OCI-LY1 (cell line): Measurements from ENCODE around the gene BMP6.

Experiments
- H2AFZ ChIP-seq: fragments of 200-600 bp; sonication (generic), shearing (Covaris generic); 2 replicates; pipeline ENCODE4 v1.6.0; 2014; ENCODE audit warnings: antibody characterized with exemption, mild to moderate bottlenecking, low read length
- H3F3A ChIP-seq: fragments of 200-600 bp; sonication (generic), shearing (Covaris generic); 2 replicates; pipeline ENCODE4 v1.6.0; 2014; ENCODE audit warnings: mild to moderate bottlenecking, antibody characterized with exemption, low read length, moderate library complexity; ENCODE audit not compliant: insufficient read depth
- H3K27ac ChIP-seq: fragments of 200-600 bp; sonication (generic); 2 replicates; pipeline ENCODE4 v1.5.1; 2014; ENCODE audit warnings: low read length, mixed run types, mild to moderate bottlenecking, low read depth; ENCODE audit not compliant: poor library complexity, severe bottlenecking
- H3K27me3 ChIP-seq: fragments of 200-600 bp; sonication (generic); 2 replicates; pipeline ENCODE4 v1.6.0; 2014; ENCODE audit warnings: antibody characterized with exemption, mild to moderate bottlenecking, low read length, moderate library complexity; ENCODE audit not compliant: insufficient read depth
- H3K36me3 ChIP-seq: fragments of 200-600 bp; sonication (generic); 2 replicates; pipeline ENCODE4 v1.6.1; 2014; ENCODE audit warnings: mild to moderate bottlenecking, antibody characterized with exemption, low read length, moderate library complexity, mixed read lengths; ENCODE audit not compliant: insufficient read depth
- H3K4me1 ChIP-seq: fragments of 200-600 bp; sonication (generic); 2 replicates; pipeline ENCODE4 v1.5.1; 2014; ENCODE audit warnings: mild to moderate bottlenecking, low read length, moderate library complexity; ENCODE audit not compliant: insufficient read depth, severe bottlenecking
- H3K4me2 ChIP-seq: fragments of 200-600 bp; sonication (generic), shearing (Covaris generic); 2 replicates; pipeline ENCODE4 v1.6.1; 2014; ENCODE audit warnings: low read length
- H3K4me3 ChIP-seq: fragments of 200-600 bp; sonication (generic); 2 replicates; pipeline ENCODE4 v1.5.1; 2014; ENCODE audit warnings: low read length, low read depth, mild to moderate bottlenecking, mixed read lengths; ENCODE audit not compliant: poor library complexity, severe bottlenecking
- H3K79me2 ChIP-seq: fragments of 200-600 bp; shearing (Covaris generic); 2 replicates; pipeline ENCODE4 v1.6.1; 2016; ENCODE audit warnings: mixed run types, low read length, mixed read lengths; ENCODE audit not compliant: insufficient read depth
- H3K9ac ChIP-seq: fragments of 200-600 bp; sonication (generic), shearing (Covaris generic); 2 replicates; pipeline ENCODE4 v1.6.1; 2014; ENCODE audit warnings: mild to moderate bottlenecking, low read length, mixed read lengths
- H3K9me2 ChIP-seq: fragments of 200-600 bp; sonication (generic), shearing (Covaris generic); 2 replicates; pipeline ENCODE4 v1.6.1; 2014; ENCODE audit warnings: low read depth, mild to moderate bottlenecking, low read length, mixed read lengths
- H3K9me3 ChIP-seq: fragments of 200-600 bp; shearing (Covaris generic); 2 replicates; pipeline ENCODE4 v1.6.1; 2014; ENCODE audit warnings: low read length, mixed read lengths
- H4K20me1 ChIP-seq: fragments of 200-600 bp; sonication (generic), shearing (Covaris generic); 2 replicates; pipeline ENCODE4 v1.6.0; 2016; ENCODE audit warnings: mild to moderate bottlenecking, low read length; ENCODE audit not compliant: insufficient read depth
- CTCF ChIP-seq: fragments of 200-600 bp; sonication (generic), shearing (Covaris generic); IDR thresholded peaks from 2 replicates; pipeline ENCODE4 v1.5.1; 2017; ENCODE audit warnings: mild to moderate bottlenecking, antibody characterized with exemption, low read length, moderate library complexity, mixed read lengths
- EZH2 ChIP-seq: fragments of 200-600 bp; sonication (generic), shearing (Covaris generic); IDR thresholded peaks from 2 replicates; pipeline ENCODE4 v1.8.0; 2017; ENCODE audit warnings: borderline replicate concordance, mixed run types, mild to moderate bottlenecking, antibody characterized with exemption, low read length, moderate library complexity, mixed read lengths

The BMP6 gene

GRCh38 chr6:7880718-7881107, 154.8 kb downstream of the BMP6 start:
- Histone ChIP-seq H3K9ac (no peak overlapping the region), H4K20me1 (no peaks in the 10 kb centered on the region), H3K79me2 (no peaks in the 10 kb centered on the region), H3K4me1 (no peaks in the 10 kb centered on the region), H3K27me3 (no peaks in the 10 kb centered on the region; the same call in 1 of the 2 replicates), H3K4me3 (no peak overlapping the region), H3K9me2 (no peaks in the 10 kb centered on the region), H3K36me3 (peaks cover 54% of the 10 kb centered on the region), H3K27ac (no peak overlapping the region), H3K4me2 (no peak overlapping the region), H3F3A (no peaks in the 10 kb centered on the region), H2AFZ (no peak overlapping the region), H3K9me3 (no peaks in the 10 kb centered on the region)
- TF ChIP-seq EZH2: no peak
- TF ChIP-seq CTCF: no peak

- no peak for TF ChIP-seq EZH2
- TF ChIP-seq CTCF: no peak
- no peaks in the 10 kb centered on the region for H3F3A ChIP-seq
- peaks cover 66% of the 10 kb centered on the region for H3K36me3 ChIP-seq
Measured at GRCh38 chr6:7881765-7882500, 156.0 kb downstream of the BMP6 start.

GRCh38 chr6:7882505-7883257, 156.8 kb downstream of the BMP6 start:
- Histone ChIP-seq H3K36me3 (peaks cover 73% of the 10 kb centered on the region), H3K9me3 (no peaks in the 10 kb centered on the region), H3K9me2 (no peaks in the 10 kb centered on the region), H3K4me3 (no peak overlapping the region), H3K9ac (no peak overlapping the region), H4K20me1 (no peaks in the 10 kb centered on the region), H3K4me2 (no peak overlapping the region), H3K4me1 (no peaks in the 10 kb centered on the region), H3K27me3 (no peaks in the 10 kb centered on the region), H3F3A (no peaks in the 10 kb centered on the region), H2AFZ (no peak overlapping the region), H3K79me2 (no peaks in the 10 kb centered on the region), H3K27ac (no peak overlapping the region)
- TF ChIP-seq EZH2 (no peak), CTCF (no peak)

More at GRCh38 chr6:7881765-7882500, 156.0 kb downstream of the BMP6 start:
- Histone ChIP-seq H3K9ac (no peak overlapping the region), H3K4me3 (no peak overlapping the region), H3K27me3 (no peaks in the 10 kb centered on the region), H3K9me2 (no peaks in the 10 kb centered on the region), H3K4me1 (no peaks in the 10 kb centered on the region), H4K20me1 (no peaks in the 10 kb centered on the region), H2AFZ (no peak overlapping the region), H3K79me2 (no peaks in the 10 kb centered on the region), H3K4me2 (no peak overlapping the region), H3K27ac (no peak overlapping the region), H3K9me3 (no peaks in the 10 kb centered on the region)
